Stimulated activated CD8-positive, alpha-beta memory T cell treated with anti-CD3 and anti-CD28 coated beads, Interleukin-4, amount 100 ng/mL, for 1 hour (primary cell): ENCODE results near the gene CROCC.
"Not testable (repeated sequence)": the region's sequence is repeated elsewhere in the genome, so short reads cannot be mapped to it uniquely, and the experiment has no call there.

Experiments
- DNase-seq, 2 donors: peaks; one replicate each; pipeline ENCODE4 v3.0.0-alpha.2; 2020; ENCODE audit warnings: low read depth in 2 of 2, low spot score in 1 of 2

The CROCC gene

DNA sequence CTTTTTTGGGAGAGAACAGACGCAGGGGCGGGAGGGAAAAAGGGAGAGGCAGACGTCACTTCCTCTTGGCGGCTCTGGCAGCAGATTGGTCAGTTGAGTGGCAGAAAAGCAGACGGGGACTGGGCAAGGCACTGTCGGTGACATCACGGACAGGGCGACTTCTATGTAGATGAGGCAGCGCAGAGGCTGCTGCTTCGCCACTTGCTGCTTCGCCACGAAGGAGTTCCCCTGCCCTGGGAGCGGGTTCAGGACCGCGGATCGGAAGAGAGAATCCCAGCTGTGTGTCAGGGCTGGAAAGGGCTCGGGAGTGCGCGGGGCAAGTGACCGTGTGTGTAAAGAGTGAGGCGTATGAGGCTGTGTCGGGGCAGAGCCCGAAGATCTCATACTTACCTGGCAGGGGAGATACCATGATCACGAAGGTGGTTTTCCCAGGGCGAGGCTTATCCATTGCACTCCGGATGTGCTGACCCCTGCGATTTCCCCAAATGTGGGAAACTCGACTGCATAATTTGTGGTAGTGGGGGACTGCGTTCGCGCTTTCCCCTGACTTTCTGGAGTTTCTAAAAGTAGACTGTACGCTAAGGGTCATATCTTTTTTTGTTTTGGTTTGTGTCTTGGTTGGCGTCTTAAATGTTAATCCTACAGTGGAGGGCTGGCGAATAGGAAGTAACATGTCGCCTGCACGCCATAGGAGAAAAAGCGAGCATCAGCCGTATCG lies 26.0 kb upstream of the CROCC start, which contains the start of gene RNU1-2:
TSS of gene RNU1-2 (plus strand) at position 383 of the 718 bp plus-strand sequence.
- DNase-seq = peak; percentile 77 to 80

GRCh38 chr1:16896316-16897055 lies 25.2 kb upstream of the CROCC start:
- peak in 1 of 2 donors; percentile 48 for DNase-seq

DNA sequence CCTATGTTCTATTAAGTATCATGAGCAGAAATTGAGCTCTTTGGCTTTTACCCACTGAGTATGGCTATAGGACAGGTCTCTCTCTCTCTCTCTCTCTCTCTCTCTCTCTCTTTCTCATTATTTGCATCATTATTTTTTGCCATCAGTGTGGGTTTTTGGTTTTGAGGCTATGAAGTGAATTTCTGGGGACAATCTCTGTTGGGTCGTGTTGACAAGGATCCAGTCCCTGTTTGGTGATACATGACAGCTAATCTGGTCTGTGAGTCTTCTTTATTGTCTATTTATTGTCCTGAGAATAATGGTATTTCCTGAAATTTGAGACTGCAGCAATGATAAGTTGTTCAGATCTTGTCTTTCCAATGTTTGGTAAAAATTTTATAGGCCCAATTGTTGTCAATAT lies 24.1 kb upstream of the CROCC start:
- DNase-seq = not testable (repeated sequence)

DNA sequence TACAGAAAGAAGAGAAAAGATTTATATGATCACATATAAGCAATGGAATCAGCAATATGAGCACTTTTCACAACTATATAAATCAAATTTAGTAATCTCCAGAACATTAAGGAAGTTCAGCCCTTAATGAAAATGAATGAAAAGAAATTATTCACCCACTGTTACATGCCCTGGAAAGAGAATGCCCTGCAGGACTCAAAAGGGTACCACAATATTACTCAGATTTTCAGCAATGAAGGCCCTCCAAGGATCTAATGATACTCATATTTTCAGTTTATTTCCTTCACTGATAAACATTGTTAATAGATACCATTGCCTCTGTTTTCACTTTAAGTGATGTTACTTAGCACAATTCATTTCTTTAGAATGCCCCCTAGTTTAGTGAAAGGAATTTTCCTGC lies 23.4 kb upstream of the CROCC start:
- DNase-seq = not testable (repeated sequence)

DNA sequence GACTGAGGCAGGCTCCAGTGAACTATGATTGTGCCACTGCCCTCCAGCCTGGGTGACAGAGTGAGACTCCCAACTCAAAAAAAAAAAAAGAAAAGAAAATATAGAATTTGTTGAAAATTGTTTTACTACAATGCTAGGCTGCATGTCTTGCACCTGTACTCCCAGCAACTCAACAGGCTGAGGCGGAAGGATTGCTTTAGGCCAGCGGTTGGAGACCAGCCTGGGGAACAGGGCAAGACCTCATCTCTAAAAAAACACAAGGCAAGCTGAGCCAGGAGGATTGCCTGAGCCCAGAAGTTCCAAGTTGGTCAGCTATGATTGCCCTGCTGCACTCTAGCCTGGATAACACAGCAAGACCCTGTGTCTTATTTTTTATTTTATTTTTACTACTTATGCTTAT lies 22.7 kb upstream of the CROCC start:
- DNase-seq = not testable (repeated sequence)

GRCh38 chr1:16900751-16901150 lies 21.0 kb upstream of the CROCC start:
- DNase-seq = no peak

DNA sequence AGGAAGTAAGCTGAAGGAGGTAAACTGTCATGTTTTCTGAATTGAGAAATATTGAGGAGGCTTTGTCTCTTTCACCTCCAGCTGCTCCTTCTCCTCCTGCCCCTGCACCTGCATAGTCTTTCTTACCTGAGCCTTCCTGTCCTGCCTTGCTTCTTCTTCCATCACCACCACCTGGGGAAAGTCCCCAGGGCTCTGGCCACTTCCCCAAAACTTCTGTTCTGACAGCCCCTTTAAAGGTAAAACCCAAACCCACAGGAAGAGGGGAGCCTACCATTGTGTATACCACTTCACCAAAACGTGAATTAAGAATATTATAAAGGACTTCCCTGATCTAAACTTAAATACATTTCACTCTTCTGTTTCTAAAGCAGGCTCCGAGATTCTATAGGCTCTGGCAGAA lies 20.4 kb upstream of the CROCC start:
- DNase-seq = not testable (repeated sequence)

- DNase-seq = no peak
These were observed 18.7 kb upstream of the CROCC start for GRCh38 chr1:16903054-16903453.

- no peak for DNase-seq
These were observed 18.3 kb upstream of the CROCC start for GRCh38 chr1:16903458-16903796.

- peak; percentile 92 to 98 for DNase-seq
These were observed 17.1 kb upstream of the CROCC start for GRCh38 chr1:16904560-16905109.

- peak in 1 of 2 donors; percentile 17 for DNase-seq
These were observed 16.4 kb upstream of the CROCC start for GRCh38 chr1:16905110-16905867.

DNA sequence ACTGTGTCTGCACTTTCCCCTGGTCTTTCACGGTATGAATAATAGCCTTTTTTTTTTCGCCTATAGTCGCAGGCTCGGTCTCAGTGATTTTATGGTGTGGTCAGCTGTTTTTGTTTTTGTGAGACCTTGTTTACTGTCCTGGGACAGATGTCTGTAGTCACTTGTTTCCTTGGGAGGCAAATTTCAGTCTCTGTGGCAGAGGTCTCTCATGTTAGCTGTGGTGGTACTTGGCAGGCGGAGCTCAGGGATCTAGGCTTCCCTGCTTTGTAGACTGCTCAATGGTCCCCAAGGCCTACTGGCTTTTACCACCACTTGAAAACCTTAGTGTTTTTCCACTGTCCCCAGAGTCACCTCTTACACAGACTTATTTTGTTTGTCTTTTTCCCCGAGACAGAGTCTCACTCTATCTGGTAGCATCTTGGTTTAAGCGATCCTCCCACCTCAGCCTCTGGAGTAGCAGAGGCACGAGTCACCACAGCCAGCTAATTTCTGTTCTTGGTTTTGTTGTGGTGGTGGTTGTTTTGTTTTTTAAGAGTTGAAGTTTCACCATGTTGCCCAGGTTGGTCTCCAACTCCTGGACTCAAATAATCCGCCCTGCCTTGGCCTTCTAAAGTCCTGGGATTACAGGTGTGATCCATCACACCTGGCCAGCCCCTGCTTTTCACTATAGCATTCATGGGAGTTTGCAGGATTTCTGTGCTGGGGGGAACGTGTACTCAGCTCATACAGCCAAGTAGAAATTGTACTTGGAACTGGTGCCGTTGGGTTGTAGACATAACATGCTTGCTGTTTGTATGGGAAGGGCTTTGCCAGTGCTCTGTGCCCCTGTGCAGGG lies 15.6 kb upstream of the CROCC start:
- no peak for DNase-seq

DNA sequence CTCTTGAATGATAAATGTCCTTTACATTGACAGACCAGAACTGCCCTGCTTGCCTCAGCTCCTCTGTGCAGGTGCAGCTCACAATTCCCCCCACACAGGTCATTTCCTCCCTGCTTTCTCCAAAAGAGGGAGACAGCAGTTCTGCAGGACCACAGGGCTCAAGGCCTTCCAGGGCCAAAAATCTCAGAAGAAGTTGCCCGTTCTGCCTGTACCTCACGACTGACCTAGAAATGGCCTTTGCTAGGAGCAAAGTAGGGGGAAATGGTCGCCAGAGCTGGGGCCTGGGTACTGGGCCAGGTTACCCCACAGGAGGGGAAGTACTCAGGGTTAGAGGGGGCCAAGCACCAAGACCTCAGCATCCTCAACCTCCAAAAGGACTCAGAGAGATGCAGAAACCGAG lies 14.9 kb upstream of the CROCC start:
- no peak for DNase-seq

DNA sequence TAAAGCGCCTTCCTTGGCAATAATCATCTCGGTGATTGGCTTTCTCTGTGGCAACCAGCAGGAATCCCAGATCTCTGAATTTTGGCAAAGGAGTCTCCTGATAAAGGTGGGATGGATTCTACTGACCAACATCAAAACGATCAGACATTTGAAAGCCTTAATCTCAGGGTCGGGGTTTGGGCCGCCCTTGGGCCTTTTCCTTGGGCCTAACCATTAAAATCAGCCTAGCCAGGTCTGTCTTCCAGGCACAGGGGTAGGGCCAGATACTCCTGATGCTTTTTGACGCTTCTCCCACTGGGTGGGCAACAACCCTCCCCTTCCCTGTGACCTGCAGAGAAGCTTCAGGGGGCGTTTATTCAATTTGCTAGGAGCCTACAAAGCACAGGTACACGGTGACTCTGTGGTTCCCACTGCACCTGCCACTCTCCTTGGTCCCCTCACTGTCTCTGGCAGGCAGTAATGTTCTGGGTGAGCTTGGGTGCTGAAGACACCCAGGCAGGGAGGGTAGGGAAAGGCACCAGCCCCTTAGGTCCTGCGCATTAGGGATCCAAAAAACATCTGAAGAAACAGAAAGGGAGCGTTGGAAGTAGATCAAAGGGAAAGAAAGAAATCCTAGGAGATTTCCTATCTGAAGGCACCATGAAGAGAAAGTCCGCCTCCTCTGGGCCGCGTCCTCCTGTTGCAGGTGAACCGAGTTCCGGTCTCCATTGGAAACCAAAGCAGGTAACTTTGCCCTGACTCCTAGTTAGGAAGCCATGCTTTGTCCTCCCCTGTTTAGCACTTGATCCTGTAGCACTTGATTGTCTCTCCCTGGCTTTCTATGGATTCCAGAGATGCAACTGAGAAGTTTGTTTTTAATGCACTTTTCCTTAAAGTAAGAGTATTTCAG lies 13.6 kb upstream of the CROCC start:
- no peak for DNase-seq

DNA sequence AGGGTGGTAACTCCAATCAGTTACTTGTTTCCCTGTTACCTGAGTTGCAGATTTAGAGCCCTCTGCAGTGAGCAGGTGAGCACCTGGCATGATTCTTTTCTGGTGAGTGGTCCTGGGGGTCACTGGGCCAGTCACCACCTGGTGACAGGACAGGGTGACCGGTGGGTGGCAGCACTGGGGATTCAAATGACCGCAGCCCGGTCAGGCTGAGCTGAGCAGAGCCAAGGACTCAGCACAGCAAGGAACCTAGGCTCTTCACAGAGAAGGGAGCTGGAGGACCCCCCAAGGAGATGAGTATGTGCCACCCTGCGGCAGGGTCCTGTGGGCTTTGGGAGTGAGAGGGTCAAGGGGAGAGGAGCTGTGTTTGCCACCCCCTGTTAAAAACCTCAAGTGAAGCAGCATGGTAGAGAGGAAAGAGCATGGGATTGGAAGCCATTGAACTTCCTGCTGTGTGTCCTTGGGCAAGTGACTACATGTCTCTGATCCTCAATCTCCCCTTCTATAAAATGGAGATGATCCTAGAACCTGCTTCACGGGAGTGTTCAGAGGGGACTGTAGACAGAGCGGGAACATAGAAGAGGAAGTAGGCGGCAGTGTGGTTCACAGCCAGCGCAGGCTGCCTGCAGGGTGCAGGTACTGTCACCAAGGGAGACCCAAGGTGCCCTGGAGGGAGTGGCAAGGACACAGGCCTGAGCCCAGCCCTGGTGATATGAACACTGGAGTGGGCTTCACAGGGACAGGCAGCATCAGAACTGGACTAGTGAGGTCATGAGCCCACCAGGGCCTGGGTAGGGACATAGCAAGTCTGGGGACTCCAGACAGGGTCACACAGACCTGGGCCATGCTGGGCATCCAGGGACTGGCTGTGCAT lies 9.6 kb upstream of the CROCC start:
- DNase-seq = not testable (repeated sequence)

- DNase-seq = not testable (repeated sequence)
These were observed 9.0 kb upstream of the CROCC start for GRCh38 chr1:16912742-16913141.

GRCh38 chr1:16913181-16913832 lies 8.4 kb upstream of the CROCC start:
- no peak for DNase-seq
